IgD-negative memory B cell (primary cell): Measurements from ENCODE around the gene ATRIP. TPM values are rescaled to one million over a fixed set of nuclear protein-coding genes. Genes with fewer than 3 reads are reported as not detected.

Experiments
- H3K27ac Mint-ChIP-seq, 3 donors: one replicate each; pipeline ENCODE4 v1.8.0; 2020 to 2022; ENCODE audit warnings: mild to moderate bottlenecking in 3 of 3, mixed read lengths in 3 of 3, moderate library complexity in 1 of 3
- H3K27me3 Mint-ChIP-seq: one replicate; pipeline ENCODE4 v1.8.0; 2021; ENCODE audit warnings: mixed read lengths
- H3K36me3 Mint-ChIP-seq: one replicate; pipeline ENCODE4 v1.8.0; 2020; ENCODE audit warnings: mild to moderate bottlenecking, mixed read lengths
- H3K4me1 Mint-ChIP-seq, 3 donors: one replicate each; pipeline ENCODE4 v1.8.0; 2020 to 2022; ENCODE audit warnings: mixed read lengths in 3 of 3, mild to moderate bottlenecking in 1 of 3
- H3K4me3 Mint-ChIP-seq, 4 donors: one replicate each; pipeline ENCODE4 v1.8.0; 2020 to 2022; ENCODE audit warnings: mild to moderate bottlenecking in 4 of 4, mixed read lengths in 4 of 4, moderate library complexity in 3 of 4
- H3K9me3 Mint-ChIP-seq, 3 donors: one replicate each; pipeline ENCODE4 v1.8.0; 2020 to 2021; ENCODE audit warnings: mixed read lengths in 3 of 3, mild to moderate bottlenecking in 1 of 3
- polyA plus RNA-seq: library from polyadenylated mRNA; unstranded; fragments of 300-500 nt; fragmentation: Illumina TruSeq; gene quantifications from one replicate; pipeline ENCODE4 v1.2.3, GENCODE V29; 2021

ATRIP gene
- polyA plus RNA-seq, 1 donor from 2014 or later, result 13.9 TPM

GRCh38 chr3:48416091-48416505 lies 30.4 kb upstream of the ATRIP start:
- Mint-ChIP-seq H3K27ac (no peak overlapping the region), H3K4me1 (peaks cover 0 to 2% (median 0%) of the 10 kb centered on the region in 3 donors), H3K9me3 (no peaks in the 10 kb centered on the region), H3K36me3 (no peaks in the 10 kb centered on the region), H3K4me3 (no peak overlapping the region), H3K27me3 (no peaks in the 10 kb centered on the region)

GRCh38 chr3:48416546-48416945 lies 30.0 kb upstream of the ATRIP start:
- Mint-ChIP-seq H3K9me3 (no peaks in the 10 kb centered on the region), H3K27me3 (peaks cover 1% of the 10 kb centered on the region), H3K4me3 (no peak overlapping the region), H3K4me1 (peaks cover 0 to 2% (median 0%) of the 10 kb centered on the region in 3 donors), H3K36me3 (no peaks in the 10 kb centered on the region), H3K27ac (no peak overlapping the region)

GRCh38 chr3:48417529-48418108 lies 28.9 kb upstream of the ATRIP start:
- Mint-ChIP-seq H3K27ac (no peak overlapping the region), H3K27me3 (peaks cover 1% of the 10 kb centered on the region), H3K9me3 (no peaks in the 10 kb centered on the region), H3K36me3 (no peaks in the 10 kb centered on the region), H3K4me3 (no peak overlapping the region), H3K4me1 (peaks cover 0 to 4% (median 0%) of the 10 kb centered on the region in 3 donors)

GRCh38 chr3:48418140-48418539 lies 28.4 kb upstream of the ATRIP start:
- no peaks in the 10 kb centered on the region for H3K9me3 Mint-ChIP-seq
- peaks cover 0 to 4% (median 0%) of the 10 kb centered on the region in 3 donors for H3K4me1 Mint-ChIP-seq
- H3K4me3 Mint-ChIP-seq, result no peak overlapping the region
- H3K27ac Mint-ChIP-seq, result no peak overlapping the region
- H3K27me3 Mint-ChIP-seq, result peaks cover 4% of the 10 kb centered on the region
- H3K36me3 Mint-ChIP-seq, result no peaks in the 10 kb centered on the region

GRCh38 chr3:48418651-48419050 lies 27.9 kb upstream of the ATRIP start:
- H3K27ac Mint-ChIP-seq, result no peak overlapping the region

GRCh38 chr3:48419149-48419548 lies 27.4 kb upstream of the ATRIP start:
- Mint-ChIP-seq H3K4me1 (peaks cover 0 to 4% (median 0%) of the 10 kb centered on the region in 3 donors), H3K36me3 (no peaks in the 10 kb centered on the region), H3K27me3 (peaks cover 4% of the 10 kb centered on the region), H3K9me3 (no peaks in the 10 kb centered on the region), H3K27ac (no peak overlapping the region), H3K4me3 (no peak overlapping the region)

More at GRCh38 chr3:48418651-48419050, 27.9 kb upstream of the ATRIP start:
- Mint-ChIP-seq H3K9me3 (no peaks in the 10 kb centered on the region), H3K4me3 (no peak overlapping the region), H3K27me3 (peaks cover 4% of the 10 kb centered on the region), H3K36me3 (no peaks in the 10 kb centered on the region), H3K4me1 (peaks cover 0 to 4% (median 0%) of the 10 kb centered on the region in 3 donors)

- no peak overlapping the region for H3K4me3 Mint-ChIP-seq
- peaks cover 4% of the 10 kb centered on the region for H3K27me3 Mint-ChIP-seq
- H3K4me1 Mint-ChIP-seq, result peaks cover 0 to 4% (median 0%) of the 10 kb centered on the region in 3 donors
- H3K9me3 Mint-ChIP-seq, result no peaks in the 10 kb centered on the region
- no peaks in the 10 kb centered on the region for H3K36me3 Mint-ChIP-seq
- no peak overlapping the region for H3K27ac Mint-ChIP-seq
Measured at GRCh38 chr3:48419597-48419996, 26.9 kb upstream of the ATRIP start.

GRCh38 chr3:48420561-48420960 lies 26.0 kb upstream of the ATRIP start:
- no peak overlapping the region for H3K4me3 Mint-ChIP-seq
- no peaks in the 10 kb centered on the region for H3K36me3 Mint-ChIP-seq
- H3K27ac Mint-ChIP-seq, result no peak overlapping the region
- peaks cover 0 to 3% (median 0%) of the 10 kb centered on the region in 3 donors for H3K4me1 Mint-ChIP-seq
- peaks cover 7% of the 10 kb centered on the region for H3K27me3 Mint-ChIP-seq
- H3K9me3 Mint-ChIP-seq, result no peaks in the 10 kb centered on the region

- Mint-ChIP-seq H3K27me3 (peaks cover 7% of the 10 kb centered on the region), H3K9me3 (no peaks in the 10 kb centered on the region), H3K4me3 (no peak overlapping the region), H3K4me1 (peaks cover 0 to 3% (median 2%) of the 10 kb centered on the region in 3 donors), H3K36me3 (no peaks in the 10 kb centered on the region), H3K27ac (no peak overlapping the region)
Measured at GRCh38 chr3:48422272-48422671, 24.3 kb upstream of the ATRIP start.

GRCh38 chr3:48422681-48423080 lies 23.9 kb upstream of the ATRIP start:
- Mint-ChIP-seq H3K27ac (no peak overlapping the region), H3K4me1 (peaks cover 0 to 4% (median 2%) of the 10 kb centered on the region in 3 donors), H3K36me3 (no peaks in the 10 kb centered on the region), H3K4me3 (no peak overlapping the region), H3K27me3 (peaks cover 7% of the 10 kb centered on the region), H3K9me3 (no peaks in the 10 kb centered on the region)

- Mint-ChIP-seq H3K27ac (no peak overlapping the region), H3K36me3 (no peaks in the 10 kb centered on the region), H3K9me3 (no peaks in the 10 kb centered on the region), H3K27me3 (peaks cover 11% of the 10 kb centered on the region), H3K4me3 (no peak overlapping the region), H3K4me1 (peaks cover 2 to 4% (median 3%) of the 10 kb centered on the region in 3 donors)
Measured at GRCh38 chr3:48423241-48423882, 23.2 kb upstream of the ATRIP start.

GRCh38 chr3:48423883-48424695 lies 22.4 kb upstream of the ATRIP start:
- Mint-ChIP-seq H3K4me3 (no peak overlapping the region), H3K4me1 (peaks cover 2 to 4% (median 3%) of the 10 kb centered on the region in 3 donors), H3K27ac (no peak overlapping the region), H3K27me3 (peaks cover 11% of the 10 kb centered on the region), H3K36me3 (no peaks in the 10 kb centered on the region), H3K9me3 (no peaks in the 10 kb centered on the region)

- Mint-ChIP-seq H3K27me3 (peaks cover 14% of the 10 kb centered on the region), H3K4me1 (peaks cover 2 to 6% (median 3%) of the 10 kb centered on the region in 3 donors), H3K4me3 (no peak overlapping the region), H3K36me3 (no peaks in the 10 kb centered on the region), H3K27ac (no peak overlapping the region), H3K9me3 (no peaks in the 10 kb centered on the region)
Measured at GRCh38 chr3:48425281-48425812, 21.2 kb upstream of the ATRIP start.

GRCh38 chr3:48426401-48426909 lies 20.1 kb upstream of the ATRIP start:
- Mint-ChIP-seq H3K27me3 (peaks cover 19% of the 10 kb centered on the region), H3K4me3 (no peak overlapping the region), H3K27ac (no peak overlapping the region), H3K36me3 (no peaks in the 10 kb centered on the region), H3K4me1 (peaks cover 2 to 6% (median 3%) of the 10 kb centered on the region in 3 donors), H3K9me3 (no peaks in the 10 kb centered on the region)
